Ovary (tissue), 9 donors: Measurements from ENCODE around the gene HSPA12B. TPM values are rescaled to one million over a fixed set of nuclear protein-coding genes. Genes with fewer than 3 reads are reported as not detected.

Experiments used
- DNase-seq, 5 donors: peaks; one replicate each; pipeline ENCODE4 v3.0.0-alpha.2; 2019 to 2020
- H3K27ac ChIP-seq, 2 donors: fragments of 200-600 bp; one replicate each; pipeline versions ENCODE4 v1.5.1 to v1.8.0; 2019 to 2022
- H3K27me3 ChIP-seq: fragments of 200-600 bp; one replicate; pipeline ENCODE4 v1.8.0; 2022
- H3K36me3 ChIP-seq: fragments of 200-600 bp; sonication (generic); one replicate; pipeline ENCODE4 v1.5.1; 2019
- H3K4me1 ChIP-seq: one replicate; pipeline ENCODE4 v1.8.1; 2013; ENCODE audit warnings: mild to moderate bottlenecking, moderate library complexity; ENCODE audit not compliant: insufficient read depth
- H3K4me3 ChIP-seq: fragments of 200-600 bp; sonication (generic); one replicate; pipeline ENCODE4 v1.5.1; 2017
- H3K9me3 ChIP-seq, 2 donors: fragments of 200-600 bp in 1 of 2; sonication (generic) in 1 of 2; one replicate each; pipeline versions ENCODE4 v1.5.1 to v1.8.1; 2013 to 2019; ENCODE audit warnings: mild to moderate bottlenecking in 1 of 2, moderate library complexity in 1 of 2
- CTCF ChIP-seq, 3 donors: fragments of 450-650 bp in 2 of 3; fragments of 200-600 bp in 1 of 3; IDR thresholded peaks; one replicate each; pipeline versions ENCODE4 v1.5.1 to v1.8.0; 2016 to 2022; ENCODE audit warnings: antibody characterized with exemption in 3 of 3, mild to moderate bottlenecking in 1 of 3
- EP300 ChIP-seq: sonication (generic); formaldehyde crosslinking; IDR thresholded peaks from one replicate; pipeline ENCODE4 v1.6.1; 2017; ENCODE audit warnings: antibody characterized with exemption
- POLR2A ChIP-seq: fragments of 450-650 bp; IDR thresholded peaks from one replicate; pipeline ENCODE4 v1.6.1; 2017; ENCODE audit warnings: antibody characterized with exemption, mild to moderate bottlenecking, moderate library complexity
- WGBS, 3 donors: extraction: QIAGEN DNeasy Blood & Tissue Kit in 1 of 3; methylation state at CpG; one replicate each; pipeline versions ENCODE4 v1.1.5 to v1.1.7; 2013 to 2017; 5-methylcytosine and 5-hydroxymethylcytosine counted together
- intact Hi-C, 4 donors: fragments of 100-400 bp; cut with DNase I; formaldehyde crosslinking; loops; one replicate each; pipeline versions ENCODE4 v1.11.0 to v1.15.1; 2022 to 2023
- polyA plus RNA-seq, 2 donors: library from polyadenylated mRNA; stranded (reverse); fragments of 200-250 nt in 1 of 2; fragments of 350-450 nt in 1 of 2; fragmentation: Illumina TruSeq in 1 of 2; extraction: RNeasy Lipid Tissue Mini Kit (QIAGEN cat#74804) in 1 of 2; gene quantifications; one replicate each; pipeline ENCODE4 v1.2.3, GENCODE V29; 2013 to 2014
- total RNA-seq, 7 donors: library from RNA; depleted of rRNA in 2 of 7; stranded (reverse); fragments of >200 nt in 2 of 7; fragmentation: NEBNext Ultra II Directional in 3 of 7; extraction: Animal tissue kit (Norgen Biotek cat#: 25700) in 3 of 7; gene quantifications; one replicate each; pipeline versions ENCODE4 v1.1.0 to v1.2.4, GENCODE V29; 2016 to 2023
- donor health status: DM: no; HTN: no; CAD: no; lungs with moderate emphysema.
- donor health status: DM: no; HTN: no; CAD: no.
- donor health status: Bipolar disorder and iron deficiency.
- donor health status: DM: yes; HTN: yes; CAD: no.
- donor health status: DM: no; HTN: no; CAD: no.
- donor health status: DM: yes; HTN: yes; CAD: no.

HSPA12B gene
- total and polyA plus RNA-seq, 9 donors, result 4.6 to 22.8 (median 7.4) TPM

GRCh38 chr20:3698591-3699001 lies 33.9 kb upstream of the HSPA12B start:
- no peak for DNase-seq
- Histone ChIP-seq H3K4me3 (no peak overlapping the region), H3K36me3 (no peaks in the 10 kb centered on the region), H3K4me1 (no peaks in the 10 kb centered on the region), H3K27me3 (no peaks in the 10 kb centered on the region), H3K9me3 (no peaks in the 10 kb centered on the region), H3K27ac (no peak overlapping the region)
- WGBS, 3 donors, result 60 to 77% (median 64%) methylated on average over 6 of the region's 6 CpGs
- no peak for TF ChIP-seq EP300
- no peak for TF ChIP-seq POLR2A
- no peak for TF ChIP-seq CTCF (IDR thresholded peaks at IDR 0.05)
- intact Hi-C loops, result no loop called here

DNA sequence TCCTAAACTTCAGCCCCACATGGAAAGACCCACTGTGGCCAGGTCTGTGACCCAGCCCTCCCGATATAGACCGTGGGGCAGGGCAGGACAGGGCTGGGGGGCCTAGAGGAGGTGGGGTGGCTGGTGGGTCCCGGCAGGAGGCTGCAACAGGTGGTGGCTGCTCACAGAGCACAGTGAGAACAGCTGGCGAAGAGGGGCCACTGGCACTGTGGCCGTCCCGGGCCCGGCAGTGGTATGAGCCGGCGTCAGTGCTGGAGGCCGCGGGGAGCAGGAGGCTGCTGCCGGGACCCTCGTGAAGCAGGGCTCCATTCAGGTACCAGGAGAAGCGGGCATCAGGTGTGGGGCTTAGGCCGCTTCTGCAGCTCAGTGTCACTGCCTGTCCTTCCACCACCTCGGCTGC lies 33.4 kb upstream of the HSPA12B start:
- 84 to 94% (median 92%) methylated on average over 16 of the region's 16 CpGs for WGBS, 3 donors
- TF ChIP-seq CTCF (IDR thresholded peaks at IDR 0.05), result no peak
- no peak for TF ChIP-seq EP300
- no peak for TF ChIP-seq POLR2A
- no peaks in the 10 kb centered on the region for H3K27me3 ChIP-seq
- H3K36me3 ChIP-seq, result no peaks in the 10 kb centered on the region
- H3K27ac ChIP-seq, result no peak overlapping the region
- DNase-seq, result no peak
- intact Hi-C loops, result no loop called here
- H3K4me1 ChIP-seq, result no peaks in the 10 kb centered on the region
- H3K4me3 ChIP-seq, result no peak overlapping the region
- H3K9me3 ChIP-seq, result no peaks in the 10 kb centered on the region

DNA sequence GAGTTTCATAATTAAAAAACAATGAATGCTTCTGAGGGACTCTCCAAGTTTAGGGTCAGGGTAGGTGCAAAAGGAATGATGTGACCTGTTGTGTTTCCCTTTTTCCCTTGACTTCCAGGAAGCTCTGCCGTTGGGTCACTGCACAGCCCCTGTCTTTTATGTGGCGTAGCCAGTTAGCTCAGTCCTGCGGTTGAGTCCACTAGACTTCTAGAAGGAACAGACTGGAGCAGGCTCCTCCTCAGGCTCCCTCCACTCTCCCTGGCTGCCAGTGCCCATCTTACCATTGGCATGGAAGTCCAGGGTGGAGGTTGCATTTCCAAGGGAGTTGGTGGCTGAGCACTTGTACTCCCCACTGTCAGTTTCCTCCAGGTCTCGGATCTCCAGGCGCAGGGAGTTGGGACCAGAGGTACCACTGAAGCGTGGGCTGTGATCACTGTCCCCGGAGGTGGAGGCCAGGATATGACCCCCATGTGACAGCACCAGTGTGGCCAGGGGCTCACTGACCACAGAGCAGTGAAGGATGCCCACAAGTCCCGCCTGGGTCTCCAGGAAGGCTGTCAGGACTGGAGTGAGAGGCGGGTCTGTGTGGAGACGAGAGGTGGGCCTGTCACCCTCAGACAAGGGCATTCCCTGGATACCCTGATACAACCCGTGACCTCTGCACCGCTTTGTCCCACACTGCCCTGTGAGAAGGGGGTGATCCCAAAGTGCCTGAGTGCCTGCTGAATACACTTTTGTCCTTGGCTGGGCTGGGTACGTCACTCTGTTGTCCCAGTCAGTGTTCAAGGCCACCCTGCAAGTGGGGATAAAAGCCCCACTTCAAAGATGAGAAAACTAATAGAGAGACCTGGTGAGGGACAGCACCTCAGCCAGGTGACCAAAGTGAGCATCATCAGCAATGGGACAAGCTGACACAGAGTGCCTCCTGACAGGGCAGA lies 31.2 kb upstream of the HSPA12B start:
- Histone ChIP-seq H3K27ac (no peak overlapping the region), H3K27me3 (no peaks in the 10 kb centered on the region), H3K9me3 (no peaks in the 10 kb centered on the region), H3K4me1 (no peaks in the 10 kb centered on the region), H3K36me3 (no peaks in the 10 kb centered on the region), H3K4me3 (no peak overlapping the region)
- WGBS, 3 donors, result 80 to 91% (median 87%) methylated on average over 13 of the region's 13 CpGs
- TF ChIP-seq CTCF (IDR thresholded peaks at IDR 0.05) (no peak), POLR2A (no peak), EP300 (no peak)
- intact Hi-C loops, result no loop called here
- no peak for DNase-seq

- 89 to 92% (median 92%) methylated on average over 11 of the region's 11 CpGs for WGBS, 3 donors
- no peak overlapping the region for H3K27ac ChIP-seq
- no peaks in the 10 kb centered on the region for H3K27me3 ChIP-seq
- no peak overlapping the region for H3K4me3 ChIP-seq
- intact Hi-C loops, result no loop called here
- no peaks in the 10 kb centered on the region for H3K9me3 ChIP-seq
- TF ChIP-seq CTCF (IDR thresholded peaks at IDR 0.05) (no peak), POLR2A (no peak), EP300 (no peak)
- no peaks in the 10 kb centered on the region for H3K4me1 ChIP-seq
- no peak for DNase-seq
- H3K36me3 ChIP-seq, result no peaks in the 10 kb centered on the region
Observed at GRCh38 chr20:3702611-3703391, 29.7 kb upstream of the HSPA12B start.
